T-helper 2 cell (primary cell): ENCODE results near the gene OARD1.
"Not testable (repeated sequence)": the region's sequence is repeated elsewhere in the genome, so short reads cannot be mapped to it uniquely, and the experiment has no call there.

Experiments used
- DNase-seq, 5 experiments: peaks; one replicate each; pipeline versions ENCODE4 v3.0.0 to v3.0.0-alpha.2; 2012 to 2022

Gene OARD1

DNA sequence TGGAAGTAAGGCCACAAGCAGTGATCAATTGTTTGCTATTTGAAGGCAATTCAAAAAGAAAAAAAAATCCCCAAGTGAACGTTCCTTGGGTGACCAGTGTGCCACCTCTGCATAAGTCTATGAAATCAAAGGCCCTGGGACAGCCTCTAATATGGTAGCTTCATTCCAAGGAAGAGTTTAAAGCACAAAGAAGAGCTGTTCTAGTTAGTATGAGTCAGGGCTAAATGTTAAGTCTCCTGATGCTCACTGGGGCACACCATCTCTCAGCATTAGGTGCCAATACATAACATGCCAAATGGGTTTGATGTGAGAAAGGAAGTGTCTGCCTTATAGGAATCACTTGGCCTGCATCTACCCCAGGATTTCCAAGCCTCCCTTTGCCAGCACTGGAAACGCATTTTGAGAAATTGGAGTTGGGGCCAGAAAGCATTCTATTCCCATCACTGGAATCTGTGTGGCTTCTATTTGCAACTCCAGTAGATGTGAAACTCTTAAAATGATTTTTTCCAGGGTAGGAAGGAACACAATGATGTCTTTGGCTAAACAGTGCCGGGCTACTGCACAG, 46.1 kb downstream of the OARD1 start:
- DNase-seq, result no peak

- no peak for DNase-seq
These were observed 49.0 kb downstream of the OARD1 start for GRCh38 chr6:41023114-41023513.

DNA sequence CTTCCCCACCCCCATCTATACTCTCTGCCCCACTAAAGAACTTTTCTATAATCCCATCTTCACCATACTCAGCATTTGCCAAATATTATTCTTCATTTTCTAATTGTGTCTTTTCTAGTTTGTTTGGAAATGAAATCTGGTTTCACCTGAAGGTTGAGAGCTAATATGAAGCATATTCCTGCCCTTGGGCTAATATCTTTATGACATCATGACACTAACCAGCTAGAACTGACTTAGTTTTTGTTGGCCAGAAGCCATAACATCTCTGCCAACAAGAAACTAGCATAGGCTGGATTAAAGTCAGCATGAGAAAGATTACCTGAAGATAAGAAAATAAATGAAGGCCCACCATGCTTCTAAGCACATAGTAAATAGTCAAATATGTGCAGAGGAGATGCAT, 49.9 kb downstream of the OARD1 start:
- DNase-seq, result no peak

DNA sequence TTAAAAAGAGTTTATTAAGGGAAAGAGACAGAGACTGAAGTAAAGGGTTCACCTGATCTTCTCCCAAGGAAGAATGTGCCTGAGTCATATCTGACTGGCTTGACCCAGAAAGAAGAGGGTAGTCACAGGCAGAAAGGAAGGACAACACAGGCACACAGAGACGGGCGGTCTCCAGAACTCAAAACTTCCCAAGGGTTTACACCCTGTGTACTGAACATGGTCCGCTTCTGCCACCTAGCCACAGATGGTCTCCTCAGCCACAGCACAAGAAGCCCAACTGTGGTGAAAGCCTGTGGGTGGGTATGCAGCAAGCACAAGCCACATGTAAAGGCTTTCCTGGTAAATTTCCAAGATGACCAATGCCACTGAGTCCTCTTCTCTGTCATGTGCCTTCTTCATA, 50.3 kb downstream of the OARD1 start:
- DNase-seq, result no peak

DNA sequence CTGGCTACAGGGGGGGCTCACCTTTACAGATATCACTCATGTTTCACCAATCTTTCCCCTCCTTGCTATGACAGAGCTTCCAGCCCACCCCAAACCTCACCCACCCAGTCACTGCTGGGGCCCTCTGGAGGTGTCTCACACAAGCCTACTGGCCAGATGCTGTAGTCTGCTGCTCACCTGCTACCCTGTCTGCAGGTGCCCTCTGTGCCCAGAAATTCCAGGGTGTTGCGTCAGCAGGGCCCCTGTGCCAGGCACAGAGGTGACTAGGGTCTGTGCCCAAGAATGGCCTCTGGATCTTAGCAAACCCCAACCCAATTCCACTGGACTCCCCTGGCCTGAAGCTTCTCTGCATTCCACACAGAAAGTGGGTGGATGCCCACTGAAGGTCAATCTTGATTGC, 54.5 kb downstream of the OARD1 start:
- DNase-seq, result no peak

DNA sequence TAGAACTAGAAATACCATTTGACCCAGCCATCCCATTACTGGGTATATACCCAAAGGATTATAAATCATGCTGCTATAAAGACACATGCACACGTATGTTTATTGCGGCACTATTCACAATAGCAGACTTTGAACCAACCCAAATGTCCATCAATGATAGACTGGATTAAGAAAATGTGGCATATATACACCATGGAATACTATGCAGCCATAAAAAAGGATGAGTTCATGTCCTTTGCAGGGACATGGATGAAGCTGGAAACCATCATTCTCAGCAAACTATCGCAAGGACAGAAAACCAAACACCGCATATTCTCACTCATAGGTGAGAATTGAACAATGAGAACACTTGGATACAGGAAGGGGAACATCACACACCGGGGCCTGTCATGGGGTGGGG, 56.3 kb downstream of the OARD1 start:
- not testable (repeated sequence) for DNase-seq

- no peak for DNase-seq
These were observed 57.4 kb downstream of the OARD1 start for GRCh38 chr6:41014780-41015179.
